SW480 (cell line): Measurements from ENCODE around the gene PDP2.

ENCODE experiments used
- DNase-seq: peaks from one replicate; pipeline ENCODE4 v3.0.0-alpha.2; 2016; ENCODE audit warnings: low spot score

PDP2 gene

GRCh38 chr16:66936889-66937554 lies 56.7 kb downstream of the PDP2 start:
- no peak for DNase-seq

- no peak for DNase-seq
These were observed 57.5 kb downstream of the PDP2 start for GRCh38 chr16:66937725-66938337.

DNA sequence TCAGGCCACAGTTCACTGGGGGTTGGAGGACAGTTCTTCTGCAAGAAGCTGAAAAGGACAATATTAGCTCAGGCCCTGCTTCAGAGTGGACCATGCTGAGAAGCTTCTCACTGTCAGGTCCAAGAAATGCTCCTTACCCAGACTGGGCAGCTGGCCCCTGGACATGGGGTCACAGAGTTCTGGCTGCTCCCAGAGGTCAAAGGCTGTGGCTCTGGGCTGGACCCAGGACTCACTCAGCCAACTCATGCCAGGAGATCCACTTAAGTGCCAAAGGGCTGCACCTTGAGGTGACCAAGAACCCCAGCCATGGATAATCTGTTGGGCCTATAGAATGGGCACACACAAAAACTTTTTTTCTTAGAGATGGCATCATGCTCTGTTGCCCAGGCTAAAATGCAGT lies 59.1 kb downstream of the PDP2 start:
- no peak for DNase-seq

DNA sequence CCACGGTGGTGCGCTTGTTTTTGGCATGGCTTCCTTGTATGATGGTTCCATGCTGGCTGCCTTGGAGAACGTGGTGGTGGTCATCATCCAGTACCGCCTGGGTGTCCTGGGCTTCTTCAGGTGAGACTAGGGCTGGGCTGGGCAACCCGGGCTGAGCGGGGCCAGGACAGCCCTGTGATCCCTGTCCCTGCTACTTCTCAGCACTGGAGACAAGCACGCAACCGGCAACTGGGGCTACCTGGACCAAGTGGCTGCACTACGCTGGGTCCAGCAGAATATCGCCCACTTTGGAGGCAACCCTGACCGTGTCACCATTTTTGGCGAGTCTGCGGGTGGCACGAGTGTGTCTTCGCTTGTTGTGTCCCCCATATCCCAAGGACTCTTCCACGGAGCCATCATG lies 59.9 kb downstream of the PDP2 start:
- DNase-seq, result no peak
